HCT116 (cell line): Measurements from ENCODE around the gene TAF1D. TPM values are rescaled to one million over a fixed set of nuclear protein-coding genes. Genes with fewer than 3 reads are reported as not detected.

ENCODE experiments used
- ATAC-seq: fragments of 200-7000 bp; cut with Tn5 transposase; 2 replicates; pipeline ENCODE4 v1.9.1; 2020; ENCODE audit warnings: mild to moderate bottlenecking, moderate library complexity
- BruUV-seq: library from RNA; stranded (reverse); fragments of 400-500 nt; replicated peaks from 2 replicates; lab custom pipeline; 2021; lab: Mats Ljungman, UMichigan
- CTCF ChIA-PET: fragments of 300-600 bp; sonication (Branson Sonifier 250); formaldehyde crosslinking; loops from one replicate; lab custom pipeline; 2021; ENCODE audit warnings: antibody characterized with exemption; lab: Charles Lee
- POLR2A ChIA-PET: fragments of 300-600, 350-600 bp; sonication (Branson Sonifier 250); formaldehyde crosslinking; loops from one replicate; lab custom pipeline; 2021; ENCODE audit warnings: antibody characterized with exemption; lab: Charles Lee
- RAD21 ChIA-PET, 2 experiments: fragments of 300-600 bp; sonication (Branson Sonifier 250); formaldehyde crosslinking; loops; one replicate each; lab custom pipeline; 2023; ENCODE audit warnings: low total read pairs in 2 of 2; ENCODE audit not compliant: uncharacterized antibody in 2 of 2, unreplicated experiment in 2 of 2, low non-redundant PET in 1 of 2; lab: Charles Lee
- DNase-seq: peaks from one replicate; pipeline ENCODE4 v3.0.0-alpha.2; 2010; ENCODE audit warnings: low read depth, low spot score
- H2AFZ ChIP-seq: fragments of 200-600 bp; shearing (Covaris generic), sonication (generic); 2 replicates; pipeline ENCODE4 v1.6.1; 2017; ENCODE audit warnings: low read depth, mixed run types, mixed read lengths, antibody characterized with exemption, low read length; ENCODE audit not compliant: poor library complexity, severe bottlenecking
- H3K27ac ChIP-seq: 2 replicates; pipeline ENCODE4 v1.5.1; 2012; ENCODE audit warnings: low read depth, low read length
- H3K27me3 ChIP-seq: fragments of 200-600 bp; sonication (generic); 2 replicates; pipeline ENCODE4 v1.6.1; 2016; ENCODE audit warnings: mixed run types, low read length, mixed read lengths; ENCODE audit not compliant: insufficient read depth
- H3K36me3 ChIP-seq, 2 experiments: fragments of 200-500 bp in 1 of 2; fragments of 200-600 bp in 1 of 2; sonication (Bioruptor generic) in 1 of 2; sonication (generic) in 1 of 2; 2 replicates each; pipeline versions ENCODE4 v1.5.1 to v1.6.1; 2014 to 2016; ENCODE audit warnings: low read length in 2 of 2, inconsistent platforms in 1 of 2, mixed read lengths in 1 of 2, mixed run types in 1 of 2; ENCODE audit not compliant: insufficient read depth in 2 of 2, control insufficient read depth in 1 of 2
- H3K4me1 ChIP-seq, 2 experiments: fragments of 200-600 bp in 1 of 2; sonication (generic) in 1 of 2; 2 replicates each; pipeline versions ENCODE4 v1.5.1 to v1.6.1; 2012 to 2017; ENCODE audit warnings: low read length in 2 of 2, inconsistent platforms in 1 of 2, mild to moderate bottlenecking in 1 of 2, mixed read lengths in 1 of 2, mixed run types in 1 of 2, moderate library complexity in 1 of 2; ENCODE audit not compliant: insufficient read depth in 2 of 2, control insufficient read depth in 1 of 2
- H3K4me2 ChIP-seq: fragments of 200-600 bp; sonication (generic); 2 replicates; pipeline ENCODE4 v1.6.1; 2017; ENCODE audit warnings: mixed run types, low read length, mixed read lengths
- H3K4me3 ChIP-seq, 2 experiments: fragments of 200-600 bp in 1 of 2; sonication (generic) in 1 of 2; replicated peaks in 1 of 2; 2 replicates each; pipeline ENCODE4 v1.5.1; 2011 to 2016; ENCODE audit warnings: low read length in 2 of 2, control low read depth in 1 of 2, low read depth in 1 of 2, mild to moderate bottlenecking in 1 of 2, mixed read lengths in 1 of 2, mixed run types in 1 of 2
- H3K79me2 ChIP-seq: fragments of 200-600 bp; sonication (generic); 2 replicates; pipeline ENCODE4 v1.6.1; 2017; ENCODE audit warnings: mild to moderate bottlenecking, mixed run types, low read length, moderate library complexity, mixed read lengths; ENCODE audit not compliant: insufficient read depth
- H3K9ac ChIP-seq: fragments of 200-600 bp; sonication (generic); 2 replicates; pipeline ENCODE4 v1.6.1; 2016; ENCODE audit warnings: low read length, mixed read lengths
- H3K9me2 ChIP-seq: fragments of 200-600 bp; sonication (generic), shearing (Covaris generic); 2 replicates; pipeline ENCODE4 v1.6.1; 2017; ENCODE audit warnings: mixed run types, mild to moderate bottlenecking, moderate library complexity; ENCODE audit not compliant: insufficient read depth
- H3K9me3 ChIP-seq, 2 experiments: fragments of 200-500 bp in 1 of 2; fragments of 200-600 bp in 1 of 2; sonication (Bioruptor generic) in 1 of 2; sonication (generic) in 1 of 2; 2 replicates each; pipeline ENCODE4 v1.6.1; 2014 to 2017; ENCODE audit warnings: low read length in 2 of 2, mixed read lengths in 2 of 2, inconsistent platforms in 1 of 2, low read depth in 1 of 2, mild to moderate bottlenecking in 1 of 2, mixed run types in 1 of 2, moderate library complexity in 1 of 2; ENCODE audit not compliant: control insufficient read depth in 1 of 2, insufficient read depth in 1 of 2
- H4K20me1 ChIP-seq: fragments of 200-600 bp; sonication (generic), shearing (Covaris generic); 2 replicates; pipeline ENCODE4 v1.6.1; 2017; ENCODE audit warnings: mixed run types, mild to moderate bottlenecking, moderate library complexity; ENCODE audit not compliant: insufficient read depth
- CEBPB ChIP-seq: IDR thresholded peaks from 2 replicates; pipeline ENCODE4 v1.6.1; 2012; ENCODE audit warnings: low read depth
- EGR1 ChIP-seq: IDR thresholded peaks from 2 replicates; pipeline ENCODE4 v1.6.1; 2012; ENCODE audit warnings: low read depth
- FOSL1 ChIP-seq: IDR thresholded peaks from 2 replicates; pipeline ENCODE4 v1.6.1; 2012; ENCODE audit warnings: low read depth
- JUND ChIP-seq: IDR thresholded peaks from 2 replicates; pipeline ENCODE4 v1.6.1; 2012
- MAX ChIP-seq: IDR thresholded peaks from 2 replicates; pipeline ENCODE4 v1.6.1; 2012
- REST ChIP-seq: IDR thresholded peaks from 2 replicates; pipeline ENCODE4 v1.6.1; 2012; ENCODE audit warnings: low read depth
- SIN3A ChIP-seq: IDR thresholded peaks from 2 replicates; pipeline ENCODE4 v1.6.1; 2012; ENCODE audit warnings: low read depth
- intact Hi-C: fragments of 100-400 bp; cut with micrococcal nuclease; formaldehyde crosslinking; loops from 2 replicates; pipeline ENCODE4 v1.10.0; 2022
- total RNA-seq: library from RNA; stranded (reverse); gene quantifications from one replicate; pipeline ENCODE4 v1.2.1, GENCODE V29; 2021; ENCODE audit not compliant: unreplicated experiment

TAF1D gene
- total RNA-seq, 1 experiment from 2014 or later = 267 TPM

- ATAC-seq (peak; percentile 52), DNase-seq (no peak)
- intact Hi-C loops = loop anchor here (2.0 kb wide), 2 partner anchors 43 to 387 kb away; partner anchors contain the start of genes MED17 and PANX1
- no peak for TF ChIP-seq REST
- peak; percentile 64; the same call in 1 of the 2 replicates for TF ChIP-seq CEBPB
- H3K79me2 ChIP-seq = peaks cover 62% of the 10 kb centered on the region
- peak overlapping the region; percentile 98 for H3K9ac ChIP-seq
- RAD21 ChIA-PET = interaction anchor here in 1 of 2 experiments (1.2 kb wide), 1 partner anchor 42 kb away, joined by 4 read pairs; the partner anchor contains the start of gene MED17
- H3K27me3 ChIP-seq = no peaks in the 10 kb centered on the region
- H4K20me1 ChIP-seq = peaks cover 25% of the 10 kb centered on the region
- CTCF ChIA-PET = interaction anchor here (1.3 kb wide), 1 partner anchor 42 kb away, joined by 4 read pairs; the partner anchor contains the start of gene MED17
- POLR2A ChIA-PET = interaction anchor here (0.7 to 3.3 kb wide), 18 partner anchors 9 to 802 kb away, joined by 3 to 43 read pairs (median 4); partner anchors contain the start of genes CEP295 and MED17
- H3K36me3 ChIP-seq = peaks cover 30 to 37% of the 10 kb centered on the region in 2 experiments
- H3K4me3 ChIP-seq = peak overlapping the region; percentile 79 to 86
- BruUV-seq = TSS peak; percentile 88
- peak overlapping the region; percentile 83 for H3K4me2 ChIP-seq
- peak overlapping the region; percentile 52 for H2AFZ ChIP-seq
- peak overlapping the region; percentile 86 for H3K27ac ChIP-seq
- H3K9me3 ChIP-seq = no peaks in the 10 kb centered on the region
- H3K4me1 ChIP-seq = peaks cover 20 to 31% of the 10 kb centered on the region in 2 experiments
- no peaks in the 10 kb centered on the region for H3K9me2 ChIP-seq
Observed at GRCh38 chr11:93741882-93742226, 559 bp upstream of the TAF1D start.

- ChIA-PET POLR2A (interaction anchor here (0.7 to 3.3 kb wide), 14 partner anchors 10 to 1843 kb away, joined by 3 to 43 read pairs (median 4); partner anchors contain the start of gene MED17), CTCF (no interaction called here)
- no peak overlapping the region for H2AFZ ChIP-seq
- peak overlapping the region; percentile 98 for H3K9ac ChIP-seq
- peak overlapping the region; percentile 79 to 86 for H3K4me3 ChIP-seq
- intact Hi-C loops = loop anchor here (2.0 kb wide), 2 partner anchors 44 to 388 kb away; partner anchors contain the start of genes MED17 and PANX1
- BruUV-seq = no TSS peak
- peaks cover 20 to 31% of the 10 kb centered on the region in 2 experiments for H3K4me1 ChIP-seq
- H4K20me1 ChIP-seq = peaks cover 37% of the 10 kb centered on the region
- H3K4me2 ChIP-seq = peak overlapping the region; percentile 83
- H3K79me2 ChIP-seq = peaks cover 73% of the 10 kb centered on the region
- DNase-seq (no peak), ATAC-seq (peak; percentile 39)
- peaks cover 41 to 48% of the 10 kb centered on the region in 2 experiments for H3K36me3 ChIP-seq
- no peaks in the 10 kb centered on the region for H3K9me2 ChIP-seq
- peak overlapping the region; percentile 86 for H3K27ac ChIP-seq
- H3K9me3 ChIP-seq = no peaks in the 10 kb centered on the region
- TF ChIP-seq EGR1 (no peak), MAX (peak; percentile 81), FOSL1 (0 out of 2 replicates have a peak, but pooled peaks have one; percentile 13), JUND (no peak; the same call in 1 of the 2 replicates), SIN3A (0 out of 2 replicates have a peak, but pooled peaks have one; percentile 13)
- TF ChIP-seq, all 23 proteins: peak for 3
- RAD21 ChIA-PET = interaction anchor here in 1 of 2 experiments (1.2 kb wide), 1 partner anchor 43 kb away, joined by 4 read pairs; the partner anchor contains the start of gene MED17
- no peaks in the 10 kb centered on the region for H3K27me3 ChIP-seq
Observed at GRCh38 chr11:93740730-93741093, 583 bp downstream of the TAF1D start.
